ENCODE results near the gene CCDC148.

The CCDC148 gene

DNA sequence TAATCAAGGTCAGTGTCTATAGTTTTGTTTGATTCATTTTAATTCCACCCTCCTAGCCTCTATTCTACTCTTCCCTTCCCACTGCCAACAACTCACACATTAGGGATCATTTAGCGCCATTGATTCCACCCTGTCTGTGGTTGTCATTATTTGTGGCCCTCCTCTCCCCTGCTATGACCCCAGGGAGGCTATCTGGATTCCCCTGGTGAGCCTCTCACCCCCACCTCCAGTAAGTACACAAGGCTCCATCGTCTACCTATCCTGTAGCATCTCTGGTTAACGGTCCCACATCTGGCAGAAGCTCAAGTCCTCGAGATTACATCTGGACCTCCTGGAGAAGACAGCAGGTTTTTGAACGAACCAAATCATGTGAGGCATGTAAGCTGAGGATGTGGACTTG, 327.5 kb downstream of the CCDC148 start:
- TF ChIP-seq POU2F2 (IDR thresholded peaks at IDR 0.05; ENCODE audit: low read depth, low read length) (no peak), POLR2A (IDR thresholded peaks at IDR 0.05; ENCODE audit: low read depth, low read length) (no peak), TAF1 (IDR thresholded peaks at IDR 0.05; ENCODE audit: low read depth, low read length) (no peak), POLR2AphosphoS5 (IDR thresholded peaks at IDR 0.05; ENCODE audit: low read depth, low read length) (no peak), SPI1 (IDR thresholded peaks at IDR 0.05; ENCODE audit: low read depth, low read length) (no peak)
- DNase-seq (ENCODE audit: insufficient read length, low spot score) (no peak), FAIRE-seq (no peak)

DNA sequence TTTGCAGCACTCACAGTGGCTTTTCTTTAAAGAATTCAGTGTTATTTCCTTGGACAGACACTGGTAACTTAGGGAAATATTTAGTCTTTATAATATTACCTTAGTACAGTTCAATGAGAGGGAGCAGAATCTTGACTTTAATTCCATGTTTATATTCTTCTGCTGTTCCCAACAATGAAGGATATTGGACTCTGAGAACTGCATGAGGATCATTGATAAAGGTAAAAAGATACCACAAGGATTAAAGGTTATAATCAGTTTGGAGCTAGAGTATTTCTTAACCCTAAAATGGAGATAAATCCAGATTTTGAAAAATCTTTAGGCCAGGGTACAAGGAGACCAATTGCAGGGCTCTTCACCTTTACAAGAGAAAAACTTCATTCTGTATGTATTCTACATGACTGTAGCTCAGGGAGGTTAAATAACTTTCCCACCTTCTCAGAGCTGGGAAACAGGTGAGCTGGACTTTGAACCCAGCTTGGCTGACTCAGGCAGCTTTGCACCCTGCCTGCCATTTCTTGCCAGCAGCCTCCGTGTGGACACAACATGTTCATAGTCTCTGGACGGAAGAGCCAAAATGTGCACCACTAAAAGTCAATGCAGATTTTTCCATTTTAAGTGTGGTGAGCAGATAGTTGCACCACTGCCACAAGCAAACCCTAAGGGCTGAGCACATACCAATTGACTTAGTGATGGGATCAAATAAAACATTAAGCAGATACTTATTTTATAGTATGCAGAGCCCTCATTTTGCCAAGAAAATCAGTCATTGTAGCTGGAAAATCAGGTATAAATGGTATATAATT, 328.2 kb downstream of the CCDC148 start:
- FAIRE-seq = no peak
- no peak for TF ChIP-seq POLR2A (IDR thresholded peaks at IDR 0.05; ENCODE audit: low read depth, low read length)
- TF ChIP-seq SPI1 (IDR thresholded peaks at IDR 0.05; ENCODE audit: low read depth, low read length) = no peak
- no peak for TF ChIP-seq TAF1 (IDR thresholded peaks at IDR 0.05; ENCODE audit: low read depth, low read length)
- no peak for TF ChIP-seq PAX5 (IDR thresholded peaks at IDR 0.05; ENCODE audit: insufficient read depth, low read length, severe bottlenecking)
- DNase-seq (ENCODE audit: insufficient read length, low spot score) = no peak

DNA sequence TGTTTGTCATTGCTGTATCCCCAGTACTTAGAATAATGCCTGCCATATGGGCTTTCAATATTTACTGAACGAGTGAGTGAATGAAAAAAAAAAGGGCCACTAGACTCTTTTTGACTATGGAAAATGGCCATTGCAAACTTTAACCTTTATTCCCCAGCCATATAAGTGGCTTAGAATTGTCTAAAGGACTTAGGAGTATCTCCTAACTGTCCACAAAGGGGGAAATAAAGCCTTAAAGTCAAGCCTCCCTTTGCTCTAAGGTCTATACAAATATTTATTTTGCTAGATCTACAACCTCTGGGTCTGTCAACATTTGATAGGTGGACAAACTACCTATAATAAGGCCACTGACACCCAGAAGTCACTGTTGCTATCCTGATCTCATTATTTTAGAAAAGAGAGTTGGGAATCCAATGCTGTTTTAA, 329.2 kb downstream of the CCDC148 start:
- no peak for DNase-seq (ENCODE audit: insufficient read length, low spot score)
- TF ChIP-seq POLR2A (IDR thresholded peaks at IDR 0.05; ENCODE audit: low read depth, low read length) = no peak
- no peak for TF ChIP-seq SPI1 (IDR thresholded peaks at IDR 0.05; ENCODE audit: low read depth, low read length)
- no peak for TF ChIP-seq TAF1 (IDR thresholded peaks at IDR 0.05; ENCODE audit: low read depth, low read length)
- no peak for TF ChIP-seq POLR2AphosphoS5 (IDR thresholded peaks at IDR 0.05; ENCODE audit: low read depth, low read length)
- TF ChIP-seq PAX5 (IDR thresholded peaks at IDR 0.05; ENCODE audit: insufficient read depth, low read length, severe bottlenecking) = no peak
- no peak for TF ChIP-seq POU2F2 (IDR thresholded peaks at IDR 0.05; ENCODE audit: low read depth, low read length)
- FAIRE-seq = no peak

DNA sequence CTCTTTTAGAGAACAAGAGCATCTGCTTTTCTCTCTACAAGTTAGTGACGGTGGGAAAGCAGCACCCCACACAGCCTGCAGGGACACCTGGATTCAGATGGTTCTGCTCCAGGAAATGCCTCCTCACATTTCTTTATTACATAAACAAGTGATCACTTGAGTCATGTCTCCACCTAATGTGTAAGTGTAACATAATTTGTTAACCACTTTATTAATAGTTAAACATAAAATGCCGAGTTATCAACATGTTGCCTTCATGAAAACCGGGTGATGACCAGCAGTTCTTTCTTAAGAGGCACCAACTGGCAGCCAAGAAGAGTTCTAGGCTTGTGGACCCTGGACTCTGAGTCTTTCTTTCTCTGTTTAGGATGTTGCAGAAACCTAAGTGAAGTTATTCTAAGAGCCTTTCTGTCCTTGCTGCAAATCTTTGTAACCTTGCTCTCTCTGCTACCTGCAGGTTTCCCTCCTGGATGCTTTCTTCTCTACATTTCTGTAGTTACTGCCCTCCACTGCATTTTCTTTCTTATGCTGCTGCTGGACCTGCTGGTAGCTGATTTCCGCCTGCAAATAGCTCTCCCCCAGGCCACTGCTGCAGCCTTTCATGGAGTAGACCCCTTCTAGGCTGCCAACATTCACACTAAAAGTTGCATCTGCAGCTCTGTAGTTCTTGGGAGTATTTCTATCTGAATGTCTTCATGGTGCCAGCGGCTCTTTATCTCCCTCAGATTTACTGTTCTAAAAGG, 330.6 kb downstream of the CCDC148 start:
- no peak for TF ChIP-seq PAX5 (IDR thresholded peaks at IDR 0.05; ENCODE audit: insufficient read depth, low read length, severe bottlenecking)
- TF ChIP-seq TAF1 (IDR thresholded peaks at IDR 0.05; ENCODE audit: low read depth, low read length) = no peak
- no peak for TF ChIP-seq SPI1 (IDR thresholded peaks at IDR 0.05; ENCODE audit: low read depth, low read length)
- no peak for TF ChIP-seq POLR2A (IDR thresholded peaks at IDR 0.05; ENCODE audit: low read depth, low read length)
- TF ChIP-seq POU2F2 (IDR thresholded peaks at IDR 0.05; ENCODE audit: low read depth, low read length) = no peak
- no peak for TF ChIP-seq POLR2AphosphoS5 (IDR thresholded peaks at IDR 0.05; ENCODE audit: low read depth, low read length)
- FAIRE-seq = no peak
- DNase-seq (ENCODE audit: insufficient read length, low spot score) = no peak

DNA sequence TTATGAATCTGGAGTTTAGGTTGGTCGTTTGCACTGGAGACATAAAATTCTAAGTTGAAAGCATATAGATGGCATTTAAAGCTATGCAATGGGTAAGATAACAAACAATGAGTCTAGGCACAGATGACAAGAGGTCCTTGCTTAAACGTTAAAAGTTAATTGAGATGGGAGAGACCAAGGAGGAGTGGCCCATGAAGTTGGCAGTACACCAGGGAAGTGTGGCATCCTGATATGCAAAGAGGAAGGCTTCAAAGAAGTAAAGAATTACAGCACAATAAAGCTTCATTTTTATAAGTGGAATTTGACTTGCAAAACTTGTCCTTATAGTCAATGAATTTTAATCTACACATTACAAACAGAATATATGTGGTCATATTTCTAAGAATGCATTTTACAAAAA, 331.7 kb downstream of the CCDC148 start:
- TF ChIP-seq SPI1 (IDR thresholded peaks at IDR 0.05; ENCODE audit: low read depth, low read length) = no peak
- no peak for TF ChIP-seq POLR2AphosphoS5 (IDR thresholded peaks at IDR 0.05; ENCODE audit: low read depth, low read length)
- DNase-seq (ENCODE audit: insufficient read length, low spot score) = no peak

More for the DNA sequence above, 331.7 kb downstream of the CCDC148 start:
- FAIRE-seq = no peak
